ENCODE results near the gene ZG16B. TPM values are rescaled to one million over a fixed set of nuclear protein-coding genes. Genes with fewer than 3 reads are reported as not detected.

Gene ZG16B
- total RNA-seq, 1 experiment from 2014 or later: not detected

GRCh38 chr16:2871926-2872325 lies 41.8 kb downstream of the ZG16B start:
- DNase-seq (ENCODE audit: low spot score) (no peak), ATAC-seq (no peak)
- peaks cover 11% of the 10 kb centered on the region for H3K4me1 Mint-ChIP-seq
- ChIA-PET POLR2A (interaction anchor here (2.0 kb wide), 1 partner anchor 11 kb away, joined by 6 read pairs; the partner anchor contains the start of gene FLYWCH2), CTCF (interaction anchor here (0.6 to 1.8 kb wide), 10 partner anchors 11 to 321 kb away, joined by 3 to 13 read pairs (median 6); partner anchors contain the start of genes FLYWCH2 and PRSS21)
- no peak for TF ChIP-seq NR2C2 (CRISPR knock-in tag; IDR thresholded peaks at IDR 0.05)
- TF ChIP-seq USF1 (CRISPR knock-in tag; IDR thresholded peaks at IDR 0.05): no peak
- TF ChIP-seq OVOL2 (CRISPR knock-in tag; IDR thresholded peaks at IDR 0.05; ENCODE audit: borderline replicate concordance): no peak
- TF ChIP-seq ZNF263 (CRISPR knock-in tag; IDR thresholded peaks at IDR 0.05; ENCODE audit: low read depth): no peak
- no peak for TF ChIP-seq E2F1 (CRISPR knock-in tag; IDR thresholded peaks at IDR 0.05)
- TF ChIP-seq EMX1 (CRISPR knock-in tag; IDR thresholded peaks at IDR 0.05): no peak
- TF ChIP-seq ZNF396 (CRISPR knock-in tag; IDR thresholded peaks at IDR 0.05; ENCODE audit: borderline replicate concordance): no peak
- no peak for TF ChIP-seq FOXK1 (CRISPR knock-in tag; IDR thresholded peaks at IDR 0.05)
- no peak for TF ChIP-seq GRHL2 (CRISPR knock-in tag; IDR thresholded peaks at IDR 0.05; ENCODE audit: insufficient replicate concordance, severe bottlenecking)
- TF ChIP-seq MLX (CRISPR knock-in tag; IDR thresholded peaks at IDR 0.05): no peak
- no peak for TF ChIP-seq ZNF232 (CRISPR knock-in tag; IDR thresholded peaks at IDR 0.05)
- TF ChIP-seq TCF7 (CRISPR knock-in tag; IDR thresholded peaks at IDR 0.05; ENCODE audit: low read depth): no peak
- no peak overlapping the region for H3K27ac Mint-ChIP-seq
- no peaks in the 10 kb centered on the region for H3K36me3 Mint-ChIP-seq
- no peak overlapping the region for H3K4me3 Mint-ChIP-seq
- H3K9me3 Mint-ChIP-seq: no peaks in the 10 kb centered on the region
- H3K27me3 Mint-ChIP-seq (ENCODE audit: low read depth): peaks cover 61% of the 10 kb centered on the region

- H3K27me3 Mint-ChIP-seq (ENCODE audit: low read depth): peaks cover 49% of the 10 kb centered on the region
- DNase-seq (ENCODE audit: low spot score): no peak
- H3K9me3 Mint-ChIP-seq: no peaks in the 10 kb centered on the region
- CTCF ChIA-PET: interaction anchor here (0.6 to 2.4 kb wide), 25 partner anchors 9 to 950 kb away, joined by 3 to 22 read pairs (median 4); partner anchors contain the start of genes FLYWCH1, FLYWCH2, KREMEN2 and PRSS22
- POLR2A ChIA-PET: interaction anchor here (0.6 to 0.7 kb wide), 3 partner anchors 19 to 136 kb away, joined by 3 to 5 read pairs (median 4); no protein-coding TSS in a partner anchor
- ATAC-seq: peak; percentile 8; the same call in 1 of the 2 replicates
- H3K4me3 Mint-ChIP-seq: no peak overlapping the region
- H3K4me1 Mint-ChIP-seq: peaks cover 11% of the 10 kb centered on the region
- no peak overlapping the region for H3K27ac Mint-ChIP-seq
- TF ChIP-seq ZNF281 (CRISPR knock-in tag; IDR thresholded peaks at IDR 0.05) (0 out of 2 replicates have a peak, but pooled peaks have one; percentile 25), ZNF138 (CRISPR knock-in tag; conservative IDR thresholded peaks at IDR 0.05) (no peak)
- H3K36me3 Mint-ChIP-seq: no peaks in the 10 kb centered on the region
Observed at GRCh38 chr16:2874032-2874911, 44.2 kb downstream of the ZG16B start.

- H3K9me3 Mint-ChIP-seq: peaks cover 6% of the 10 kb centered on the region
- peaks cover 49% of the 10 kb centered on the region for H3K27me3 Mint-ChIP-seq (ENCODE audit: low read depth)
- DNase-seq (ENCODE audit: low spot score) (peak; percentile 76), ATAC-seq (peak; percentile 99)
- ChIA-PET CTCF (interaction anchor here (0.6 to 2.4 kb wide), 25 partner anchors 8 to 951 kb away, joined by 3 to 22 read pairs (median 4); partner anchors contain the start of genes FLYWCH1, FLYWCH2, KREMEN2 and PRSS22), POLR2A (interaction anchor here (0.6 to 0.7 kb wide), 3 partner anchors 19 to 135 kb away, joined by 3 to 5 read pairs (median 4); no protein-coding TSS in a partner anchor)
- H3K36me3 Mint-ChIP-seq: no peaks in the 10 kb centered on the region
- no peak overlapping the region for H3K27ac Mint-ChIP-seq
- H3K4me1 Mint-ChIP-seq: peaks cover 11% of the 10 kb centered on the region
- no peak overlapping the region for H3K4me3 Mint-ChIP-seq
- TF ChIP-seq CTCF (IDR thresholded peaks at IDR 0.05) (peak; percentile 75), TP53 (CRISPR knock-in tag; IDR thresholded peaks at IDR 0.05) (no peak), FOXJ3 (CRISPR knock-in tag; IDR thresholded peaks at IDR 0.05; ENCODE audit: borderline replicate concordance) (no peak), FOXK1 (CRISPR knock-in tag; IDR thresholded peaks at IDR 0.05) (no peak), USF2 (CRISPR knock-in tag; IDR thresholded peaks at IDR 0.05) (no peak), HMGXB4 (CRISPR knock-in tag; IDR thresholded peaks at IDR 0.05) (peak; percentile 68; the same call in 1 of the 2 replicates), ZNF121 (CRISPR knock-in tag; IDR thresholded peaks at IDR 0.05) (no peak)
Observed at GRCh38 chr16:2874912-2875362, 44.8 kb downstream of the ZG16B start.

All from WTC11 (cell line).